Duodenal mucosa (tissue), 2 donors: ENCODE data around the gene C10orf90.
"Not testable (repeated sequence)": the region's sequence is repeated elsewhere in the genome, so short reads cannot be mapped to it uniquely, and the experiment has no call there.

Experiments
- H3K27ac ChIP-seq: one replicate; pipeline ENCODE4 v1.7.0; 2013; ENCODE audit warnings: low read depth, low read length
- H3K27me3 ChIP-seq, 2 donors: one replicate each; pipeline ENCODE4 v1.7.0; 2013; ENCODE audit warnings: low read length in 2 of 2, control low read depth in 1 of 2; ENCODE audit not compliant: insufficient read depth in 2 of 2, control insufficient read depth in 1 of 2
- H3K36me3 ChIP-seq, 2 donors: one replicate each; pipeline ENCODE4 v1.7.0; 2013; ENCODE audit warnings: low read length in 2 of 2, control low read depth in 1 of 2; ENCODE audit not compliant: insufficient read depth in 2 of 2, control insufficient read depth in 1 of 2
- H3K4me1 ChIP-seq, 2 donors: one replicate each; pipeline ENCODE4 v1.7.0; 2013; ENCODE audit warnings: low read length in 2 of 2, control low read depth in 1 of 2; ENCODE audit not compliant: insufficient read depth in 2 of 2, control insufficient read depth in 1 of 2
- H3K4me3 ChIP-seq, 2 donors: one replicate each; pipeline ENCODE4 v1.7.0; 2013; ENCODE audit warnings: low read length in 2 of 2, low read depth in 1 of 2
- H3K9ac ChIP-seq, 2 donors: one replicate each; pipeline ENCODE4 v1.7.0; 2013; ENCODE audit warnings: low read length in 2 of 2, low read depth in 1 of 2
- H3K9me3 ChIP-seq, 2 donors: one replicate each; pipeline ENCODE4 v1.7.0; 2013; ENCODE audit warnings: low read length in 2 of 2, control low read depth in 1 of 2; ENCODE audit not compliant: control insufficient read depth in 1 of 2

Gene C10orf90

DNA sequence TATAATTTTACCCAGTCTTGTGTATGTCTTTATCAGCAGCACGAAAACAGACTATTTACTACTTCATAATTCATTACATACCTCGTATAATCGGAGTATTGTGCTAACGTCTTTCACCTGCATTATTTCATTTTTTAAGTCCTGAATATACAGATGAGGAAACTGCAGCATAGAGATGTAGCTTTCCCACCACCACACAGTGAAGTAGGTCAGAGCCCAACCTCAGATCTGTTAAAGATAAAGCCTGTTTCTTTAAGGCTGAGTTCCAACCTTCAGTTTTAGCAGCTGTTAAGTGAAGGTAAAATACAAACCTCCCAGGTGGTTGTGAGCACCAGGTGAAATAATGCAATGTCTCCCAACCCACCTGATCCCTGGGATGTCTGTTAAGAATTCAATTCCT, 280.2 kb downstream of the C10orf90 start:
- no peak overlapping the region for H3K9ac ChIP-seq
- no peaks in the 10 kb centered on the region for H3K36me3 ChIP-seq
- H3K9me3 ChIP-seq = no peaks in the 10 kb centered on the region
- H3K27ac ChIP-seq = no peak overlapping the region
- no peaks in the 10 kb centered on the region for H3K4me1 ChIP-seq
- no peak overlapping the region for H3K4me3 ChIP-seq
- peaks cover 6 to 12% of the 10 kb centered on the region in 2 donors for H3K27me3 ChIP-seq

DNA sequence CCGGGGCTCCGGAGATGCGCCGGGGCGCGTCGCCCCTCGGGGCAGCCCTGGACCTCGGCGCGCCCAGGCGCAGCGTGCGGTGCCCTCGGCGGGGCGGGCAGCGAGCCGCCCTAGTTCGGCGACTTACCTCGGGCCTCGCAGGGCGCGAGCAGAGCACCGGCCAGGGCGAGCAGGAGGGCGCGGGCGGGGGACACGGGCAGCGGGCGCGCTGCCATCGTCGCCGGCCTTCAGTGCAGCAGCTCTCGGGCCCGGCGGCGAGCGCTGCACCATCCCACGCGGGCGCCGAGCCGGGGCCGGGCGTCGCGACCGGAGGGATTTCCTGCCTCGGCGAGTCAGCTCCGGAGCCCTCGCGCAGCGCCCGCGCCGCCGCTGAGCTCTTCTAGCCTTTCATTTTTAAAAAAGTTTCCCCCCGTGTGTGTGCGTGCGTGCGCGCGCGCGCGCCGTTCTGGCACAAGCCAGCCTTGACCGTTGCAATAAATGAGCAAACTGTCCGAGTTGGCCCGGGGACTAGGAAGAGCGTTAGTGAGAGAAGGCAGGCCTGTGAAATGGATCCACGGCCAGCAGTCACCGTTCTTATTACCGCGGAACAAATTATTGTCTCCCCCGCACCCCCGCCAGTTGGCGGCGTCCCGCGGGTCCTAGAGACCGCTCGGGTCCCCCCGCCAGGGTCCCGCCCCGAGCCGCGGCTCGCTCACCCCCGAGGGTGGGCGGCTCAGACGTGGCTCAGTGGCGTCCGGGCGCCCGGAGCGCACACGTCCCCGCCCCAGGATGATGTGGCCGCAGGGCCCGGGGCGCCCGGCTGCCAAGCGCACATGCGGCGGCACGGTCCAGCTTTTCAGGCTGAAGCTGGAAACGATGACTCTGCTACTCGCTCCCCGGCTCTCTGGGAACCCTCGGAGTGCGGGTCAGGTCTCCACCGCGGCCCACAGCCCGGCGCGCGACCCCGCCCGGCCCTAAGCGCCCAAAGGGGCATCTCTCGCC, 282.3 kb downstream of the C10orf90 start, which contains the start of gene ADAM12:
Gene ADAM12 (minus strand): TSS at position 547 of the 981 bp plus-strand sequence. CDS start 332 bp downstream, at position 215.
- peaks cover 6 to 12% of the 10 kb centered on the region in 2 donors for H3K27me3 ChIP-seq
- H3K4me1 ChIP-seq = no peaks in the 10 kb centered on the region
- H3K9me3 ChIP-seq = no peaks in the 10 kb centered on the region
- H3K36me3 ChIP-seq = no peaks in the 10 kb centered on the region
- H3K27ac ChIP-seq = no peak within 1 kb of the TSS
- H3K9ac ChIP-seq = no peak within 1 kb of the TSS
- H3K4me3 ChIP-seq = peak within 1 kb of the TSS; percentile 42 to 54

DNA sequence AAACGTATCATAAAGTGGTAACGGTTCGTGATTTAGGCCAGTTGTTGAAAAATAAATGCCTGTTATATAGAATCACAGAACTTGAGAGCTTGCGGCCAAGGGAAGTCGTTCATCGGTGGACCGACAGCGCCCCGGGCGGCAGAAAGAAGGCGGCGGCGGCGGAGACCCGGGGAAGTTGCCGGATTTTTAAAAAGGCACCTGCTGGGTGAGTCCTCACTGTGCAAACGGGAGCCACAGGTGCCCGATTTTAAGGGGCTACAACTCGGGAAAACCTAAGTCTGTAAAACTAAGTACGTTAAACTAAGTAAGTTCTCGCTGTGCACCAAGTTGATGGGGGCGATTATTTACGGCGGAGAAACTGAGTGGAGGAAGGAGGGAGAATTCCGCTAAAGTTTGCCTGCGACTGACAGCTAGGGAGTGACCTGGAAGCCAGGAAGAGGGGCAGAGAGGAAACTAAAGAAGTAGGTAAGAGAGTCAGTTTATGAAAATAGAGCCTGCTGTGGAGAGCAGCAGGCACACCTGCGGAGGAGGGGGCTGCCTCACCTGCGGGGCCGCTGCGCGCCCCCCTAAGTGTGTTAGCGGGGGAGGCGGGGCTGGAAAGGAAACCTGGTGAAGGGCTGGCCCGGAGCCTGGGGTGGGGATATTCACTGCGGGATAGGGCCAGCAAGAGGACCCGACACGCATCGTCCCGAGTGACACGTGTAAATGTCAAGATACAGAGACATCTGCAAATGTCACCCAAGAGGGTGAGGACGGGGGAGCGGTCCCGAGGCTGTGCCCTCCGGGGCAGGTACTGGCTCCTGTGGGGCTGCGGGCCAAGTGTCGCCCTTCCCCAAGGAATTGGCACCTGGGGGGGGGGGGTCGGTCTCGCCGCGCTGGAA, 283.2 kb downstream of the C10orf90 start:
- Histone ChIP-seq H3K27ac (no peak overlapping the region), H3K4me3 (peak overlapping the region; percentile 42 to 51), H3K36me3 (no peaks in the 10 kb centered on the region), H3K4me1 (no peaks in the 10 kb centered on the region), H3K27me3 (peaks cover 6 to 12% of the 10 kb centered on the region in 2 donors), H3K9me3 (no peaks in the 10 kb centered on the region), H3K9ac (no peak overlapping the region)

DNA sequence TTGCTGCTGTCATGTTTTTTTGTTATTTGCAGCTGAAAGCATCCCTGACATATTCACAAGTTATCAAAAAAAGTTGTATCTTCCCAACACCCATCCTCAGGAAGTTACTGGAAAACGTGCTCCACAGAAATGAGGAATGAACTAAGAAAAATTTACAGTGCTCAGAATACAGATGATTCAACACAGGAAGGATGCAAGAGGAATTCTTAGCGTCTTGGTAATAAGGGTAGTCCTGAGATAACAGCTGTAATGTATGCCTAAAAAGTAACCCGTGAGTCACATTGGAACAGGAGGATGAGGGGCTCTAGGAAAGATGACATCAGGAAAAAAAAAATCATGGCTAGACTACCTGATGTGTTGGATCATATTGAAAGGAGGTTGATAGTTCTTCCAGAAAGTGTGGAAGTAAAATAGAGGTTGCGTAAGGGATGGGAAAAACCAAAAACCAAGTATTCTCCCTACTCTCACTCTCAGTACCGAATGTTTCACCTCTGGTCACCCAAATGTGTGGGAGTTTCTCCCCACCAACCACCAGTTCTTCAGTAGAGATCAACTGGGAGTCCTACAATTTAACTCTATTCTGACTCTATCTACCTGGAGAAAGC, 286.1 kb downstream of the C10orf90 start:
- Histone ChIP-seq H3K9ac (no peak overlapping the region), H3K27me3 (peaks cover 6 to 12% of the 10 kb centered on the region in 2 donors), H3K4me1 (no peaks in the 10 kb centered on the region), H3K36me3 (no peaks in the 10 kb centered on the region), H3K27ac (no peak overlapping the region), H3K9me3 (no peaks in the 10 kb centered on the region), H3K4me3 (no peak overlapping the region)

DNA sequence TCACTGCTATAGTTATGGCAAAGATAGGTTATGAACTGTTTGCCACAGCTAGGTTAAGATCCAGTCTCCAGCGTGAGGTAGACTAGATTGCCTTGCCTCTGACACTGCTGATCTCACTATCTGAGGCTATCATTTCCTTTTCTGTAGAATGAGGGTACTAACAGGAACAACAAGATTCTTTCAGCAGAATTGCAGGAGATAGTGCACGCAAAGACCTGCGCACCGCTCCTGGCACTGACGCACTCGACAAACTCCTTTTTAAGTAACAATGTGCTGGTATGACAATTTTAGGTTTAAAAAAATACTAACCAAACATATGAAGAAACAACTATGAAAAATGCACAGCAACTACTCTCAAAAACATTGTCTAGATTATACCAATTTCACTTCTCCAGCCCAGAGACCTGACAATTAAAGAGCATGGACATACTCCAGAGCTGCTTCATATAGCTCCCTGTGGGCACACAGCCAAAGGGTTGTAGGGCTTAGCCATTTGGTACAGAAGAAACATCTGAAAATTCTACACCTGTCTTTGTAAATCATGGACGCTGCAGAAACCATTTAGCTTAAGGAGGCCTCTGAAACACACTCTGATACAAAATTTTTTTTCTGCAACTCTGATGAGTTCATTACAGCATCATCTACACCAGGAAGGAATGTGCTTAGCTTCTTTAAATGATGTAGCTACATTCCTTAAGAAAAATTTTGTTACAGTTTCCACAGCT, 290.0 kb downstream of the C10orf90 start:
- H3K27ac ChIP-seq = no peak overlapping the region
- no peaks in the 10 kb centered on the region for H3K9me3 ChIP-seq
- no peak overlapping the region for H3K9ac ChIP-seq
- H3K4me3 ChIP-seq = no peak overlapping the region
- no peaks in the 10 kb centered on the region for H3K4me1 ChIP-seq
- no peaks in the 10 kb centered on the region for H3K27me3 ChIP-seq
- no peaks in the 10 kb centered on the region for H3K36me3 ChIP-seq

DNA sequence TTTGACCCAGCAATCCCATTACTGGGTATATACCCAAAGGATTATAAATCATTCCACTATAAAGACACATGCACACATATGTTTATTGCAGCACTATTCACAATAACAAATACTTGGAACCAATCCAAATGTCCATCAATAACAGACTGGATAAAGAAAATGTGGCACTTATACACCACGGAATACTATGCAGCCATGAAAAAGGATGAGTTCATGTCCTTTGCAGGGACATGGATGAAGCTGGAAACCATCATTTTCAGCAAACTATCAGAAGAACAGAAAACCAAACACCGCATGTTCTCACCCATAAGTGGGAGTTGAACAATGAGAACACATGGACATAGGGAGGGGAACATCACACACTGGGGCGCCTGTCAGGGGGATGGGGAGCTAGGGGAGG, 291.3 kb downstream of the C10orf90 start:
- H3K36me3 ChIP-seq, H3K4me3 ChIP-seq, H3K9me3 ChIP-seq, H3K27me3 ChIP-seq, H3K9ac ChIP-seq, H3K27ac ChIP-seq, H3K4me1 ChIP-seq: not testable (repeated sequence)

DNA sequence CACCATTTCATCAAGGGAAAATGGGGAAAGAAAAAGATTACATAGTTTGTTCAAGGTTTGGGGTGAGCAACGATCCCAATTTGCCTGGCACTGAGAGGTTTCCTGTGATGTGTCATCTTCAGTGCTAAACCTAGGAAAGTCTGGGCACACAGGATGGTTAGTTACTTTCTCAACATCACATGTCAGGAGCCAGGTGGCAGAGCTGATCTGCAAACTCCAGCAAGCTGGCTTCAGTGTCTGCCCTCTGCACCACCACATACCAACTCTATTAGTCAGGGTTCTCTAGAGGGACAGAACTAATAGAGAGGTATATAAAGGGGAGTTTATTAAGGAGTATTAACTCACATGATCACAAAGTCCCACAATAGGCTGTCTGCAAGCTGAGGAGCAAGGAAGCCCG, 293.5 kb downstream of the C10orf90 start:
- H3K4me3 ChIP-seq = no peak overlapping the region
- no peaks in the 10 kb centered on the region for H3K4me1 ChIP-seq
- no peak overlapping the region for H3K9ac ChIP-seq
- H3K36me3 ChIP-seq = no peaks in the 10 kb centered on the region
- no peak overlapping the region for H3K27ac ChIP-seq
- H3K27me3 ChIP-seq = no peaks in the 10 kb centered on the region
- no peaks in the 10 kb centered on the region for H3K9me3 ChIP-seq

DNA sequence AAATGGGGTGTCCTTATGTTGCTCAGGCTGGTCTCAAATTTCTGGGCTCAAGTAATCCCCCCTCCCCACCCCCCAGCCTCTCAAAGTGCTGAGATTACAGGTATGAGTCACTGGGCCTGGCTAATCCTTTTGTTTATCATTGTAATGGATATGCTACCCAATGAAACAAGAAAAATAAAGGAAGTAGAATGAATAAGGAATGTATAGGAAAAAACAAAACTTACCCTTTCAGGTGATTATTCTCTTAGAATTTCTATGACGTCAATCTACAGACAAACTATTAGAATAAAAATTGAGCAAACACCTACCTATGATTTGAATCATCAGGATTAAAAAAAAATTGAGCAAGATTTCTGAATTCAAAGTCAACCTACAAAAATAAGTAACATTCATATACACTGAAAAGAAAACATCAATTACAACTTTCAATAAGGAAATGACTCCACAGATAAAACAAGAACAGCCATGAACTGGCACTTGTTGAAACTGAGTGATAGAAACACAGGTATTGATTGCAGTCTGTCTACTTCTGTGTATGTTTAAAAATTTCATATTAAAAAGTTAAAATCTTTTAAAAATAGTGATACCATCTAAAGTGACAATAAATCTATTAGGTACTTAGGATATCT, 294.5 kb downstream of the C10orf90 start:
- H3K9me3 ChIP-seq = no peaks in the 10 kb centered on the region
- H3K4me1 ChIP-seq = no peaks in the 10 kb centered on the region
- no peak overlapping the region for H3K4me3 ChIP-seq
- H3K27ac ChIP-seq = no peak overlapping the region
- no peak overlapping the region for H3K9ac ChIP-seq
- H3K27me3 ChIP-seq = no peaks in the 10 kb centered on the region
- no peaks in the 10 kb centered on the region for H3K36me3 ChIP-seq

DNA sequence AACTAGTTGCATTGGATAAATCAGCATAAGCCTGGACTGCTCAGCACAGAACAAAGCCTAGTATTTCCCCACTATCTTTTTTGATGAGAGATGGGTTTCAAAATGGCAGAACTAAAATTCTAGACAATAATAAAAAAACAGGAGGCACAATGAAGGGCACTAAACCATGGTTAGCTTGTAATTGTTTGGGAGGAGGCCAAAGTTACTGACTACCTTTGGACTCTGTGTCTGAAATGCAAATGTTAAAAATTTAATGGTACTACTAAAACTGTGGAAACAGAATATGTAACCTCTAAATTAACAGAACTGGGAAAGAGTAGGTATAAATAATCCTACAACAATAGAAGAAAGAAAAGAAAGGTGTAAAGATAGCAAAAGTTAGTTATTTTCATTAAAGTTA, 295.2 kb downstream of the C10orf90 start:
- no peaks in the 10 kb centered on the region for H3K27me3 ChIP-seq
- H3K9ac ChIP-seq = no peak overlapping the region
- no peak overlapping the region for H3K27ac ChIP-seq
- no peaks in the 10 kb centered on the region for H3K9me3 ChIP-seq
- H3K36me3 ChIP-seq = no peaks in the 10 kb centered on the region
- H3K4me1 ChIP-seq = no peaks in the 10 kb centered on the region
- no peak overlapping the region for H3K4me3 ChIP-seq
